GM19467 (cell line): ENCODE data around the gene KCNRG.
A peak's percentile ranks its signal among the peaks of the same experiment; 100 is the strongest.
"Not testable (repeated sequence)": the region's sequence is repeated elsewhere in the genome, so short reads cannot be mapped to it uniquely, and the experiment has no call there.

Experiments
- ATAC-seq: cut with Tn5 transposase; IDR thresholded peaks from one replicate; pipeline ENCODE4 v1.9.1; 2021; ENCODE audit warnings: mild to moderate bottlenecking, moderate library complexity; ENCODE audit not compliant: unreplicated experiment

KCNRG gene

GRCh38 chr13:50015258-50015657 lies at the start of gene KCNRG:
Gene KCNRG (plus strand): TSS chr13:50015444. CDS start chr13:50015494, 50 bp downstream.
- ATAC-seq = no peak

DNA sequence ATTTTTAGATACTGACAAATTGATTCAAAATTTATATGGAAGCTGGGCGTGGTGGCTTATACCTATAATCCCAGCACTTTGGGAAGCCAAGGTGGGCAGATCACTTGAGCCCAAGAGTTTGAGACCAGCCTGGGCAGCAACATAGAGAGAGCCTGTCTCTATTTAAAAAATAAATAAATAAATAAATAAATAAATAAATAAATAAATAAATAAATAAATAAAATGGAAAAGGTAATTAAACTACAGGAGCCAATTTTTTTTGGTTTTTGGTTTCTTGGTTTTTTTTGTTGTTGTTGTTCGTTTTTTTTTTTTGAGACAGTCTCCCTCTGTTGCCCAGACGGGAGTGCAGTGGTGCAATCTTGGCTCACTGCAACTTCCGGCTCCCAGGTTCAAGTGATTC lies 47.8 kb upstream of the KCNRG start:
- no peak for ATAC-seq

DNA sequence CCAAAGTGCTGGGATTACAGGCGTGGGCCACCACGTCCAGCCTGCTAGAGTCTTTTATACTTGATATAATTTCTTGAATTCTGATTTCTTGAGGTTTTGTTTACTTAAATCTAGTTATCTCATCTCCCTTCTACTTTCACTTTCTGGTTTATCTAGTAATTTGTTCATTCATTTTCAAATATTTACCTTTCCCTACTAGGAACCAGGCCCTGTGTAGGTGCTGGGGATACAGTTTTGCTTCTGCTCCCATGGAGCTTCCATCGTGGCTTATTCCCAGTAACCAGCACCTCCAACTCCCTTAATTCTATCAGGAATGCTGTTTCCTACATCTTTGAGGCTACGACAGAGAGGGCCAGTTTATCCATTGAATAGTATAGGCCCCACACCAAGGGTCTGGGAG lies 42.5 kb upstream of the KCNRG start:
- no peak for ATAC-seq

- no peak for ATAC-seq
These were observed 39.4 kb upstream of the KCNRG start for GRCh38 chr13:49975826-49976225.

GRCh38 chr13:49976314-49977258 lies 38.7 kb upstream of the KCNRG start:
- ATAC-seq = peak; percentile 59

DNA sequence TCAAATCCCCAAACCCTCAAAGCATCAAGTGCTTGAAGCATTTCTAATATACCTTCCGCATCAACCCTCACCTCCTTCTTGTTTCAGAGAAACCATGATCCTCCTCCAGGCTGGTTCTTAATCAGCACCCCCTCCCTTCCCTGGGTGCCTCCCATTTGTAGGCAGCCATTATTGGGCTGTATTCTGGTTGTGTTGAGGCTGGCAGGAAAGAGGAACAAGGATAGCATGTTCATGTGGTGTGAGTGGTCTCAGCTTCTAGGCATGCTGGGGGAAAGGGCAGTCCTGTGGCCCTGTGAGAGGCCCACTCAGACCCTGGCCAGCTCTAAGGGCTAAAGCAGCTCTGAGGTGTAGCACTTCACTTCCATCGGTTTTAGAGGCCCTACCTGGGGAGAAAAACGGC lies 37.3 kb upstream of the KCNRG start:
- no peak for ATAC-seq

GRCh38 chr13:49980266-49980665 lies 35.0 kb upstream of the KCNRG start:
- no peak for ATAC-seq

DNA sequence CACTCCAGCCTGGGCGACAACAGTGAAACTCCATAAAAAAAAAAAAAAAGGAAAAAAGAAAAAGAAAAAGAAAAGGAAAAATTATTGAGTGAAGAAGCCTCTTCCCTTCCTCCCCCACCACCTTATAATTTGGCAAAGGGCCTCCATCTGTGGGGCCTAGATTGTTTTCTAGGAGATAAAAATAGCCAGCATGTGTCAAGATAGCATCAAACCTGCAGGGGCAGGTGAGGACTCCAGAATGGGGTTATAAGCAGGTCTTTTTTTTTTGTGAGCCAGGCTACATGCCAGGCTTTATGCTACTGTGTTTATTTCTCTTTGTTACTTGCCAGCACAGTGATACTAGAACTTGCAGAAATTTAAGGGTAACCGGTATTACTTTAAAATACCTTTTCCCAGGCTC lies 30.1 kb upstream of the KCNRG start:
- ATAC-seq = no peak

DNA sequence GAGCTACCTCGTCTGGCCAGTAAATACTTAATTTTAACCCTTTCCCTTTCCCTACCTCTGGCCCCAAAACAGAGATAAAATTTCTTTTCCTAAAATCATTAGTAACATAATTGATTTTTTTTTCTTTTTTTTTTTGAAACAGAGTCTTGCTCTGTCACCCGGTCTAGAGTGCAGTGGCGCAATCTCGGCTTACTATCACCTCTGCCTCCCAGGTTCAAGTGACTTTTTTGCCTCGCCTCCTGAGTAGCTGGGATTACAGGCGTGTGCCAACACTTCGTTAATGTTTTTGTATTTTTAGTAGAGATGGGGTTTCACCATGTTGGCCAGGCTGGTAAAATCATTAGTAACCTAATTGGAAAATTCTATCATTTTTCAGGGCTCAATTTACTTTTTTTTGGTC lies 28.8 kb upstream of the KCNRG start:
- no peak for ATAC-seq

DNA sequence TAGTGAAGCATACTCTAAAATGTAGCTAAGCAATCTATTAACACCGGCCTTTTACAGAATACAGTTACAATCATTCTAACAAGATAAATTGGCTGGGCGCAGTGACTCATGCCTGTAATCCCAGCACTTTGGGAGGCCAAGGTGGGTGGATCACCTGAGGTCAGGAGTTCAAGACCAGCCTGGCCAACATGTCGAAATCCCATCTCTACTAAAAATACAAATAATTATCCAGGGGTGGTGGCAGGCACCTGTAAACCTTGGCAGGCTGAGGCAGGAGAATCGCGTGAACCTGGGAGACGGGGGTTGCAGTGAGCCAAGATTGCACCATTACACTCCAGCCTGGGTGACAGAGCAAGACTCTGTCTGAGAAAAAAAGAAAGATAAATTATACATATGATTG lies 24.6 kb upstream of the KCNRG start:
- ATAC-seq = not testable (repeated sequence)

DNA sequence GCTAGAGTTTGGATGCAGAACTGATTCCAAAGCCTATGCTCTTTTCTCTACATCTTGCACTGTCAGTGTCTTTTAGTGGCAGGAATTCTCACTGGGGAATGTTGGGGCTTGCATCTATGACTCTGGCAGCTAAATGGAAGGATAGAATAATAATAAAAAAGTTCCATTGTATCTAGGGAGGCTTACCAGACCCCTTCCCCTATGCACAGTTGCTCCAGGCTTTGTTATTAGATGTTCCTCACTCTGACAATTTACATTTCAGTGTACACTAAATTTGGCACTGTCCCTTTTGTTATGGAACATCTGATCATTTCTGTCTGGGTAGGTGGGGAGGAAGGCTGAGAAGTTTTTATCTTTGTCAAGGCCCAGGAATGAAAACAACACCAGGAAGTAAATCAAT lies 22.1 kb upstream of the KCNRG start:
- no peak for ATAC-seq

DNA sequence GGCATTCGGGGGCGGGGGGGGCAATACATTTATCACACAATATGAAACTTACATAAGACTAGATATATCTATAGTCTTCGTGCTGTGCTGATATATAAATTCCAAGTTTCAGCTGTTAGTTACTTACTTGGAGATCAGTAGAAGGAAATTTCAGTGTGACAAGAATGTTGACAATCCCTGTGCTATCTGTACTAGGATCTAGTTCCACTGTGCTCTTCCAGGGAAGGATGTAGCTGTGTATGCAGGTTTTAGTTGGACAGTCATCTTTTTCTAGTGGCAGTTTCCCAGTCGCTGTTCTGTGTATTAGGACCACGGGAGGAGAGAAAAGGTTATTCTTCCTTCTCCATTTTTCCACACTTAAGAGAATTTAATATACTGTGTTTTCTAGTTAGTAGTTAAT lies 21.6 kb upstream of the KCNRG start:
- ATAC-seq = no peak

GRCh38 chr13:49995625-49996101 lies 19.6 kb upstream of the KCNRG start:
- ATAC-seq = no peak

DNA sequence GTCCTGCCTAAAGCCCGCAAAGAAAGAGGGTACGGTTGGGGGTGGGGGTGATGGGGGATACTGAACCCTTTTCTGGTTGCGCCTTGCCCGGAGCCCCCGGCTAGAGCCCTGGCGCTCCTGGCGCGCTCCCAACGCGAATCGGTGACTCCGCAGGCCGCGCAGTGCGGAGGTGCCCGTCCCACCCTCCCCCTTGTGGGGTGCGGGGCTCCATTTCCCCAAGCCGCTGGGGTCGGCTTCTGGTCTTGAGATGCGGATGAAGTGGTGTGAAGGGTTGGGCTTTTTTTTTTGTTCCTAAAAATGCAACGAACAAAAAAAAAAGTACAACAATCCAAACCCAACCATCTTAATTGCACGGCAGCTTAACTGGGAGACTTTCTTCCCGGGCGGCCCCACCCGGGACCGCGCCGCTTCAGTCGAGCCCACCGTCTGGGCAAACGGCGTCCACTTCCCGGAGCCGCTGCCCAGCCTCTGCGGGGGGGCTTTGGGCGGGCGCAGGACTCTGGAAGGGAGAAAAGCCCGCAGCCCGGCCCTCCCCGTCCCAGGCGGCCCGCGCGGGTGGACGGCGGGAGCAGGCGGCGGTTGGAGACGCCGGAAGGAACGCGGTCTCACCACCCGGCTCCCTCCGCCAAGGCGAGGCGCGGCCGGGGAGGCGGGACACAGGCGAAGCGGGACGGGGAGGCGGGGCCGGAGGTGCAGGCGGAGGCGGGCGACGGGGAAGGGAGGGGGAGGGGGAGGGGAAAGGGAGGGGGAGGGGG lies 18.9 kb upstream of the KCNRG start:
- peak; percentile 53 for ATAC-seq

- peak; percentile 73 for ATAC-seq
These were observed 18.0 kb upstream of the KCNRG start, which contains the start of gene TRIM13 for GRCh38 chr13:49996951-49997895. Gene TRIM13 (plus strand): TSS chr13:49997042. CDS start chr13:50011941, 14,899 bp downstream.

- ATAC-seq = no peak
These were observed 17.3 kb upstream of the KCNRG start for GRCh38 chr13:49997955-49998354.

DNA sequence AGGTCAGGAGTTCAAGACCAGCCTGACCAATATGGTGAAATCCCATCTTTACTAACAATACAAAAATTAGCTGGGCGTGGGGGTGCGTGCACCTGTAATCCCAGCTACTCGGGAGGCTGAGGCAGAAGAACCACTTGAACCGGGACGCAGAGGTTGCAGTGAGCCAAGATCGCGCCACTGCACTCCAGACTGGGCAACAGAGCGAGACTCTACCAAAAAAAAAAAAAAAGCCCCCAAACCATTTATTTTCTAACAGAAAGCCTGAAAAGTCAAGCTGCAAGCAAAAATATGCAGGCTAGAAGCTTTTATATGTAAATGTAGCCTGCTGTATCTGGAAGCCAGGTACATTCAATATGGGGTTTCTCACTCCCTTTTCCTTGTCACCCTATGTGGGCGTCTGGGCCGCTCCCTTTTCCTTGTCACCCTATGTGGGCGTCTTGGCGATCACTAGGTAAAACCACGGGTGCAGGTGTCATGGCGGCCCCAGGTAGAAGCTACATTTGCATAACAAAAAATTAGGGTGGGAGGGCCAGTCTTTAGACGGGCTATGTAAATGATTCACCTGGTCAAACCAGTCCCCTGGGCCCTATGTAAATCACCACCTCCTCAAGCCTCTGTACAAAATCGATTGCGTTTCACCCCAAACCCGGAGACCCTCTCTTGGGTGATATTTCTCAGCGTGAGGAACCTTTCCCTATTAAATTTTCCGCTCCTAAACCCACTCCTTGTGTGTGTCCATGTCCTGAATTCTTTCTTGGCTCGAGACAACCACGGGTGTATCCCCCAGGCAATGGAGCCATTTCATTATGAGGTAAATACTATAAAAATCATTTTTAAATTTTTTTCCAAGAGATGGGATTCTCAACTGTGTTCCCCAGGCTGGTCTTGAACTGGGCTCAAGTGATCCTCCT lies 16.3 kb upstream of the KCNRG start:
- ATAC-seq = no peak

GRCh38 chr13:50001287-50001686 lies 14.0 kb upstream of the KCNRG start:
- ATAC-seq = no peak

DNA sequence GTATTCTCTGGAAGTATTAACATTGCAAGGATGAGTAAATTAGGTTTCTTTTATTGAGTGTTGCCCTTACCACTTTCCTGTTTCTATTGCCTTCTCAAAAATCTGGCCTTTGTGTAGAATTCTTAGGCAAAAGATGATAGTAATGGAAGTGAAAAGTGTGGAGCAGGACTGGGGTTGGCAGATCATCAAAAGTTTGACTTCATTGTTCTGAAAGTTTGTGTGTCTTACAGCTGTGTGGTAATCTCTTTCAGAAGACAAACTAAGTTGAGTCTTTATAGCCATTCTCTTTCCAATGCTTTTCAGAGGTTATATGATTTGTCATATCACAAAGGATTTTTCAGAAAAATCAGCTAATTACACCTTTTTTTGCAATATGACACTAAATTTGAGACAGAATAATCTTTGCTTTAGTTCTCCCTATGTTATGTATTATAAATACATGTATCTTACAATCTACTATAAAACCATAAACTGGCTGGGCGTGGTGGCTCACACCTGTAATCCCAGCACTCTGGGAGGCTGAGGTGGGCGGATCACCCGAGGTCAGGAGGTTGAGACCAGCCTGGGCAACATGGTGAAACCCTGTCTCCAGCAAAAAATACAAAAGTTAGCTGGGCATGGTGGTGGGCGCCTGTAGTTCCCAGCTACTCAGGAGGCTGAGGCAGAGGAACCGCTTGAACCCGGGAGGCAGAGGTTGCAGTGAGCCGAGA lies 8.7 kb upstream of the KCNRG start:
- no peak for ATAC-seq
